ENCODE results near the gene BHMT. TPM values are rescaled to one million over a fixed set of nuclear protein-coding genes. Genes with fewer than 3 reads are reported as not detected.
"Not testable (repeated sequence)": the region's sequence is repeated elsewhere in the genome, so short reads cannot be mapped to it uniquely, and the experiment has no call there.

The BHMT gene
- total and polyA plus RNA-seq, 11 donors: not detected

DNA sequence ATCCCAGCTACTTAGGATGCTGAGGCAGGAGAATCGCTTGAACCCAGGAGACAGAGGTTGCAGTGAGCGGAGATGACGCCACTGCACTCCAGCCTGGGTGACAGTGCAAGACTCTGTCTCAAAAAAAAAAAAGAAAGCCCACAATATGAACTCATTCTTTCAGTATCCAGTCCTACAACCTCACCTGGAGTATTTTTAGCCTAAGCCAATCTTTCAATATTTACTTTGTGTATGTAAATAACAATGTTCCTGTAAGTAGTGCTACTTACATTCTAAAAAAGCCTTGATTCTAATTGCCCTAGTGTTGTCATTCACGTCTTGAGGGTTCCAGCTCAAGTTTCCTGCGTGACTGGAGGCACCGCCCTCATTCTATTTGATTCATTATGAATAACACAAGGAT, 62.0 kb downstream of the BHMT start:
- TF ChIP-seq, protein P1, sequence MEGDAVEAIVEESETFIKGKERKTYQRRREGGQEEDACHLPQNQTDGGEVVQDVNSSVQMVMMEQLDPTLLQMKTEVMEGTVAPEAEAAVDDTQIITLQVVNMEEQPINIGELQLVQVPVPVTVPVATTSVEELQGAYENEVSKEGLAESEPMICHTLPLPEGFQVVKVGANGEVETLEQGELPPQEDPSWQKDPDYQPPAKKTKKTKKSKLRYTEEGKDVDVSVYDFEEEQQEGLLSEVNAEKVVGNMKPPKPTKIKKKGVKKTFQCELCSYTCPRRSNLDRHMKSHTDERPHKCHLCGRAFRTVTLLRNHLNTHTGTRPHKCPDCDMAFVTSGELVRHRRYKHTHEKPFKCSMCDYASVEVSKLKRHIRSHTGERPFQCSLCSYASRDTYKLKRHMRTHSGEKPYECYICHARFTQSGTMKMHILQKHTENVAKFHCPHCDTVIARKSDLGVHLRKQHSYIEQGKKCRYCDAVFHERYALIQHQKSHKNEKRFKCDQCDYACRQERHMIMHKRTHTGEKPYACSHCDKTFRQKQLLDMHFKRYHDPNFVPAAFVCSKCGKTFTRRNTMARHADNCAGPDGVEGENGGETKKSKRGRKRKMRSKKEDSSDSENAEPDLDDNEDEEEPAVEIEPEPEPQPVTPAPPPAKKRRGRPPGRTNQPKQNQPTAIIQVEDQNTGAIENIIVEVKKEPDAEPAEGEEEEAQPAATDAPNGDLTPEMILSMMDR (IDR thresholded peaks at IDR 0.05): no peak
- Histone ChIP-seq H3K4me1 (peaks cover 0 to 6% (median 0%) of the 10 kb centered on the region in 12 donors), H3K27me3 (no peaks in the 10 kb centered on the region), H3K36me3 (no peaks in the 10 kb centered on the region), H3K9me3 (no peaks in the 10 kb centered on the region), H3K4me3 (no peak overlapping the region), H3K27ac (no peak overlapping the region)
- 87 to 92% (median 89%) methylated on average over 6 of the region's 6 CpGs for WGBS, 4 donors
- no peak for DNase-seq
- intact Hi-C loops (cut with DNase I): no loop called here
- no peak for ATAC-seq

DNA sequence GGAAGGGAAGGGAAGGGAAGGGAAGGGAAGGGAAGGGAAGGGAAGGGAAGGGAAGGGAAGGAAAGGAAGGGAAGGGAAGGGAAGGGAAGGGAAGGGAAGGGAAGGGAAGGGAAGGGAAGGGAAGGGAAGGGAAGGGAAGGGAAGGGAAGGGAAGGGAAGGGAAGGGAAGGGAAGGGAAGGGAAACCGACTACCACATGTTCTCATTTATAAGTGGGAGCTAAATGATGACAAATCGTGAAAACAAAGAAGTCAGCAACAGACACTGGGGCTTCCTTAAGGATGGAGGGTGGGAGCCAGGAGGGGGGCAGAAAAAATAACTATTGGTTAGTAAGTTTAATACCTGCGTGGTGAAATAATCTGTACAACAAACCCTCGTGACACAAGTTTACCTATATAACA, 68.8 kb downstream of the BHMT start:
- H3K27ac ChIP-seq; ATAC-seq; H3K9me3 ChIP-seq; H3K27me3 ChIP-seq; H3K4me3 ChIP-seq; H3K36me3 ChIP-seq; intact Hi-C loops (cut with DNase I); DNase-seq: not testable (repeated sequence)
- H3K4me1 ChIP-seq: peaks cover 0 to 13% (median 0%) of the 10 kb centered on the region in 12 donors
- WGBS, 4 donors: 86 to 92% (median 88%) methylated on average over 4 of the region's 4 CpGs

GRCh38 chr5:79181419-79182022, 69.9 kb downstream of the BHMT start:
- Histone ChIP-seq H3K27ac (peak overlapping the region in 1 of 12 donors; percentile 53), H3K27me3 (no peaks in the 10 kb centered on the region), H3K4me1 (peaks cover 0 to 13% (median 0%) of the 10 kb centered on the region in 12 donors), H3K9me3 (peaks cover 0 to 2% (median 0%) of the 10 kb centered on the region in 12 donors), H3K4me3 (no peak overlapping the region), H3K36me3 (no peaks in the 10 kb centered on the region)
- ATAC-seq (peak in 2 of 4 donors; percentile 14 to 53), DNase-seq (no peak)
- intact Hi-C loops (cut with DNase I): no loop called here
- 26 to 50% (median 34%) methylated on average over 1 of the region's 1 CpG for WGBS, 4 donors
- TF ChIP-seq, protein P1 (IDR thresholded peaks at IDR 0.05): no peak
- TF ChIP-seq POLR2A (IDR thresholded peaks at IDR 0.05): no peak

Other genes starting within 250 kb of the BHMT start
- gene ARSB, start 126.5 kb upstream of the BHMT start, total RNA-seq: 10 to 100 TPM; 11.9 to 25.8 (median 14.8) TPM
- 1 to 10 TPM; 2.2 to 7.8 TPM for gene ARSB, start 126.5 kb upstream of the BHMT start, polyA plus RNA-seq
- gene DMGDH, start 42.1 kb upstream of the BHMT start, total RNA-seq: 1 to 10 TPM; 1.3 to 3.2 (median 2.7) TPM
- under 1 TPM; 0.25 to 0.53 TPM for gene DMGDH, start 42.1 kb upstream of the BHMT start, polyA plus RNA-seq
- gene BHMT2, start 42.0 kb upstream of the BHMT start, total RNA-seq: 10 to 100 TPM in 2 of 9 donors, 1 to 10 TPM in 7; 3.3 to 11.3 (median 7.1) TPM
- gene BHMT2, start 42.0 kb upstream of the BHMT start, polyA plus RNA-seq: 1 to 10 TPM; 1.5 to 4.7 TPM
- 10 to 100 TPM; 10.0 to 16.9 (median 11.5) TPM for gene JMY, start 124.3 kb downstream of the BHMT start, total RNA-seq
- gene JMY, start 124.3 kb downstream of the BHMT start, polyA plus RNA-seq: 1 to 10 TPM; 3.0 to 3.5 TPM

All from heart left ventricle (tissue), 16 donors.